ENCODE results near the gene PRRG4.
"Not testable (repeated sequence)": the region's sequence is repeated elsewhere in the genome, so short reads cannot be mapped to it uniquely, and the experiment has no call there.

The PRRG4 gene

GRCh38 chr11:32885556-32885955 lies 55.8 kb downstream of the PRRG4 start:
- no peak for DNase-seq (ENCODE audit: low read depth in 2 of 2)

- no peak for DNase-seq (ENCODE audit: low read depth in 2 of 2)
These were observed 56.5 kb downstream of the PRRG4 start for GRCh38 chr11:32886180-32886579.

DNA sequence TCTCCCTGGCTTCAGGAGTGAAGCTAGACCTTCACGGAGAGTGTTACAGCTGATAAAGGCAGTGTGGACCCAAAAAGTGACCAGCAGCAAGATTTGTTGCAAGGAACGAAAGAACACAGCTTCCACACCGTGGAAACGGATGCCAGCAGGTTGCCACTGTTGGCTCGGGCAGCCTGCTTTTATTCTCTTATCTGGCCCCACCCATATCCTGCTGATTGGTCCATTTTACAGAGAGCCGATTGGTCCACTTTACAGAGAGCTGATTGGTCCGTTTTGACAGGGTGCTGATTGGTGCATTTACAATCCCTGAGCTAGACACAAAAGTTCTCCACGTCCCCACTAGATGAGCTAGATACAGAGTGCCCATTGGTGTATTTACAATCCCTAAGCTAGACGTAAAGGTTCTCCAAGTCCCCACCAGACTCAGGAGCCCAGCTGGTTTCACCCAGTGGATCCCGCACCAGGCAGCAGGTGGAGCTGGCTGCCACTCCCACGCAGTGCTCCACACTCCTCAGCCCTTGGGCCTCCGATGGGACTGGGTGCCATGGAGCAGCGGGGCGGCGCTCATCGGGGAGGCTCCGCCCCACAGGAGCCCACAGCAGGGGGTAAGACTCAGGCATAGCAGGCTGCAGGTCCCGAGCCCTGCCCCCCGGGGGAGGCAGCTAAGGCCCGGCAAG lies 58.1 kb downstream of the PRRG4 start:
- DNase-seq (ENCODE audit: low read depth in 2 of 2) = not testable (repeated sequence)

DNA sequence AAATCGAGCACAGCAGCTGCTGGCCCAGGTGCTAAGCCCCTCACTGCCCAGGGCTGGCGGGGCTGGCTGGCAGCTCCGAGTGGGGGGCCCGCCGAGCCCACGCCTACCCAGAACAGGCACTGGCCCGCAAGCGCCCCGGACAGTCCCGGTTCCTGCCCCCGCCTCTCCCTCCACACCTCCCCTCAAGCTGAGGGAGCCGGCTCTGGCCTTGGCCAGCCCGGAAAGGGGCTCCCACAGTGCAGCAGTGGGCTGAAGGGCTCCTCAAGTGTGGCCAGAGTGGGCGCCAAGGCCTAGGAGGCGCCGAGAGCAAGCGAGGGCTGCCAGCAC lies 58.6 kb downstream of the PRRG4 start:
- DNase-seq (ENCODE audit: low read depth in 2 of 2) = not testable (repeated sequence)

- DNase-seq (ENCODE audit: low read depth in 2 of 2) = no peak
These were observed 59.1 kb downstream of the PRRG4 start for GRCh38 chr11:32888805-32889204.

DNA sequence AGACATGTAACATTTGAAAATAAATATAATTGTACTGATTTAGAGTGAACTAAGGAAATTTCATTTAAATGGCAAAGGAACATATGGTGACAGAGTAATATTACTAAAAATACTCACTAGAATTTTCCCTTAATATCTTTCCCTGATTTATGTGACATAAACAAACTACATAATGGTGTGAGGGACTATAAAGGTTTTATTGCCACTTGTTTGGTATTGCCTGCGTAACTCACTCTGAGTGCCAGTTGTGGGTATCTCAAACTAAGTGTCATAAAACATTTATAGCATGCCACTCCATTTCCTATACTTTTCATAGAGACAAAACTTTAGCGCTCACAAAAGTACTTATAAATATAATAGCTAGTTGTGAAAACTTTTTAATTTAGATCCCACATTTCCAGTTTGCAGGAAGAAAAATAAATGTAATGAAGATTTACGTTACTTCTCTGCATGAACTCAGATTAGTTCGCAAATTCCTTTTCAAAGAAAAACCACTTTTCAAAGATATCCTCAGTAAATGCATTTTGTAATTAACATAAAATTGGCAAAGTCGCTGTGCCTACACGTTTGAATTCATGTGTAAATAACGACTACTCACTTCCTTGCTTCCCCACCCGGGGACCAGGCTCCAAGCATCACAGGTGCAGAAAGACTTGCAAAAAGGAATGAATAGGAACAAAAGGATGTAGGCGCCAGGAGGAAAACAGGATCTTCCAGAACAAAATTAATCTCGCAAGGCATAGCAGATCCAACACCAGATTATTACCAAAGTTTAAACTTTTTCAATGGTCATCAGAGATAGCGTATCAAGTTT lies 61.3 kb downstream of the PRRG4 start:
- no peak for DNase-seq (ENCODE audit: low read depth in 2 of 2)

DNA sequence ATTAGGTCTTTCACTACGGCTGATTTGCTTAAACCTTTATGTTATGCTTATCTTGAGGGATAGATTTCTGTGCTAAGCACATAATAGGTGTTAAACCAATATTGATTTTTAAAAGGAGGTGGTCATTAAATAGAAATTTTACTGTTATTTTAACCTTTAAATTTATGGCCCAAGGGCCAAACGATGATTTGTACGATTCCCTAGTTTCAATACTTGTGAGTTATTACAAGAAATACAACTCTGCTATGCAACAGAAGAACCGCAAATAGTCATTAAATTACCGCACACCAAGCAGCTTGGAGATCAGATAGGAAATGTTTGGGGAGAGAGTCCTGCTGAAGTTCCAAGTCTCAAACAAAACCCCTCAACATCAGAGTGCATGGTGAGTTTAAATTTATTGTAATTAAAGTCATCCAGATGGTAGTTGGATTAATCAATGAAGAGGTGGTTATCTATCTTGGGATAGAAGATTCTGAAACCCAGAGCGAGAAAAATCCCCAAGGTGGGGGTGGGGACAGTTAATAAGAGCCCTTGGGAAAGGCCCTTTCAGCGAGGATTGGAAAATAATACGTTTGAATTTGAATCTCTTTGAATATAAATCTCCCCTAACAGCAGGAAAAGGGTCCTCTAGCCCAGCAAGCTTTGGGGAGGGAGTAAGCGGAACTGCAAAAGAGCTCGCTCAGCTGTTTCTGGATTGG lies 62.1 kb downstream of the PRRG4 start:
- no peak for DNase-seq (ENCODE audit: low read depth in 2 of 2)

DNA sequence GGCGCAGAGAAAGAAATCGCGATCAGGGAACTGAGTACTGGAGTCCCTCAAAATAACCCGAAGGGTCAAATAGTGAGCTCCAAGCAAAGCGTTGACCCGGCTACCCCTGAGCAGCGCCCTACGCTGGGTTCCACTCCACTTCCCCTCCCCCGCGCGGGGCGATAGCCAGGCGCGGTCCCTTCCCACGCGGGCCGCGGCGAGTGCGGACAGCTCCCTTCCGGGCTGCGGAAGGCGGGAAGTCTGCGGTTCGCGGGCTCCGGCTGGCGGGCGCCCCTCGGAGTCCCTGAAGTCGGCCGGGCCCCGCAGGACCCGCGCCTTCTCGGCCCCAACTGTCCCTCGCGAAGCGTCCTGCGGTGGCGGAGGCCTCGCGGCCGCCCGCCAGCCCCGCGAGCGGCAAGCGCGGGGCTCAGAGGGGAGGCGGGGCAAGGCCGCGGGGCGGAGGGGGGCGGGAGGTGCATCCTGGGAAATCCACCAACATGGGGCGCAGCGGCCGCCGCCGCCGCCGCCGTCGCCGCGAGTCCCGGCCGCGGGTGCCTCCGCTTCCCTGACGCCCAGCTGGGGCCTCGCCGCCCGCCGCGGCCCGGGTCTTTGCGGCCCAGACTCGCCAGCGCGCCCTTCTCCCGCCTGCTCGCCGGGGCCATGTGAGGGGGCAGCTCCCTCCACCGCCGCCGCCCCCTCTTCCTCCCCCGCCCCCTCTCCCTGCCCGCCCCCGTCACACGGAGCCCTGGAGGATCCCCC lies 62.8 kb downstream of the PRRG4 start, which contains the start of gene QSER1:
Gene QSER1 (plus strand): TSS at position 457 of the 738 bp plus-strand sequence. CDS start 315 bp downstream, outside the sequence.
- peak; percentile 47 to 60 for DNase-seq (ENCODE audit: low read depth in 2 of 2)

GRCh38 chr11:32893093-32893342 lies 63.3 kb downstream of the PRRG4 start:
- no peak for DNase-seq (ENCODE audit: low read depth in 2 of 2)

GRCh38 chr11:32893343-32894148 lies 63.8 kb downstream of the PRRG4 start:
- DNase-seq (ENCODE audit: low read depth in 2 of 2) = peak; percentile 25 to 33

GRCh38 chr11:32894149-32894827 lies 64.6 kb downstream of the PRRG4 start:
- DNase-seq (ENCODE audit: low read depth in 2 of 2) = no peak

DNA sequence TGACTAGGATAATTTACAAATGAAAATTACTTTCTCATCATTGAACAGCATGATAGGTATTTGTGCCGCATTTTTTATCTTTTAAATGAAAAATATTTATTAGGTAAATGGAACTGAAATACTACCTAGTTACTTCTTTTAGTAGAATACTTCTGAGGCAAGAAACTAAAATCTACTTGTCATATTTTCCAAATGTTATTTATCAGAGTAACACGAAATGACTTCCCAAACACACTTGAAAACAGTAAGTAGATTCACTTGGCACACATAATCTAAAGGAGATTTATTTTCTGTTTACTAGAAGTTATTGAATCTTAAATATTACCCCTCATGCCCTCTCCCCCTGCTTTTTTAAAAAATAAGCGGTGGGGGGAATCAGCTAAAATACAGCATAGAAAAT lies 65.2 kb downstream of the PRRG4 start:
- DNase-seq (ENCODE audit: low read depth in 2 of 2) = no peak

DNA sequence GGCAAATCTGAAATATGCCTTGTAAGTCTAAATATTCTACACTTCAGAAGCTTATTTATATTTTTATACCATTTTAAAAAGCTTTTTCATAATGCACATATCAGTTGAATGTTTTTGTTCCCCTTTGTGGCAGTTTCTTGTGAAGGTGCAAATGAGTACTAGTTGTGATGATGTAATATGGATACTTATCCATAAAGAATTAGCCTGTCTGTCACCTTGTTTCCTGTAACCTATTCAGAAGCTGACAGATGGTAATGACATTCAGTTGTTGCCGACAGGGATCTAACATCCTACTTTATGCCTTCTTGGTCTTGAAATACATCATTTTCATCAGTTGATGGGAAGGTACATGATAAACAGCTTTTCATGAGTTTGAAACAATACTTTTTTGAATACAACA lies 65.7 kb downstream of the PRRG4 start:
- DNase-seq (ENCODE audit: low read depth in 2 of 2) = no peak

DNA sequence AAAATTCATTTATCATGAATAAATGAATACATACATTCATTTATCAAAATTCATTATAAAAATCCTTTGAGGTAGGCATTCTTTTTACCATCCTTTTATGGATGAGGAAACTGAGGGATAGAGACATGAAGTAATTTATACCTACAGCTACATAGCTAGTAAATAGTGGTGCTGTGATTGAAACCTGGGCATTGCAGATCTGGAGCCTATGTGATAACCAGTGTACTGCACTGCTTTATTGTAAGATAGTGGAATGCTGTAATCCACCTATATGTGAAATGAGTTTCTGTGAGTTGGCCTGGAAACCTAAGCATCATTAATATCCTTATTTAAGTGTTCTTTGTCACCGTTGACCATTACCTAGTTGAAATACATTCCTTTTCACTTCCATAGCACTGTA lies 67.4 kb downstream of the PRRG4 start:
- DNase-seq (ENCODE audit: low read depth in 2 of 2) = no peak

DNA sequence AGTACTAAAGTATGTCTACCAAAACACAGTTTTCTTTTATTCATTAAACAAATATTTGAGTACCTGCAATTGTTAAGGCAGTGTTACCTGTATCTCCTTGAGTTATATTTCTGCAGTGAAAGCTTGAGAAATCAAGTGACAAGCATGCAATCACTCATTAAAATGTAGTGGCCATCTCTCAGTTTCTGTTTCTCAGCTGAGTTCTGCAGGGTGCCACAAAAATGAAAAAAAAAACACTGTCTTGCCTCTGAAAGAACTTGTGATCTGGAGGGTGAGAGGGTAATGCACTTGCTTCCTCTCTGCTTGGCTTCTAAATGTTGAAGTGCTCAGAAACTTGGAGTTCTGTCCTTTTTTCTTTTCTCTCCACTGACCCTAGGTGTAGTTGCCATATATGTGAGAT lies 69.7 kb downstream of the PRRG4 start:
- no peak for DNase-seq (ENCODE audit: low read depth in 2 of 2)

GRCh38 chr11:32902089-32902665 lies 72.5 kb downstream of the PRRG4 start:
- DNase-seq (ENCODE audit: low read depth in 2 of 2) = no peak

GRCh38 chr11:32905028-32905667 lies 75.4 kb downstream of the PRRG4 start:
- DNase-seq (ENCODE audit: low read depth in 2 of 2) = no peak
